ENCODE measurements around the gene ZFP64. TPM values are rescaled to one million over a fixed set of nuclear protein-coding genes. Genes with fewer than 3 reads are reported as not detected.
"Not testable (repeated sequence)": the region's sequence is repeated elsewhere in the genome, so short reads cannot be mapped to it uniquely, and the experiment has no call there.

The ZFP64 gene
- total RNA-seq, 2 donors from 2014 or later = 17.3 to 19.1 TPM

- Histone ChIP-seq H3K9ac (ENCODE audit: low read depth in 2 of 2, low read length in 2 of 2) (no peak overlapping the region), H3K4me1 (no peaks in the 10 kb centered on the region), H3K27ac (no peak overlapping the region), H3K9me3 (no peaks in the 10 kb centered on the region), H3K4me3 (no peak overlapping the region), H3K27me3 (no peaks in the 10 kb centered on the region), H3K36me3 (no peaks in the 10 kb centered on the region)
- intact Hi-C loops (cut with DNase I) = no loop called here
- DNase-seq = no peak
- TF ChIP-seq CTCF (IDR thresholded peaks at IDR 0.05) = no peak
These were observed 48.8 kb downstream of the ZFP64 start for GRCh38 chr20:52142757-52143156.

- TF ChIP-seq CTCF (IDR thresholded peaks at IDR 0.05) = no peak
- H3K4me3 ChIP-seq = no peak overlapping the region
- DNase-seq = no peak
- no peak overlapping the region for H3K9ac ChIP-seq (ENCODE audit: low read depth in 2 of 2, low read length in 2 of 2)
- no peak overlapping the region for H3K27ac ChIP-seq
- H3K9me3 ChIP-seq = no peaks in the 10 kb centered on the region
- H3K27me3 ChIP-seq = no peaks in the 10 kb centered on the region
- H3K4me1 ChIP-seq = no peaks in the 10 kb centered on the region
- intact Hi-C loops (cut with DNase I) = no loop called here
- no peaks in the 10 kb centered on the region for H3K36me3 ChIP-seq
These were observed 51.6 kb downstream of the ZFP64 start for GRCh38 chr20:52139986-52140385.

- no peaks in the 10 kb centered on the region for H3K36me3 ChIP-seq
- no peaks in the 10 kb centered on the region for H3K9me3 ChIP-seq
- no peaks in the 10 kb centered on the region for H3K4me1 ChIP-seq
- no peak for DNase-seq
- no peak overlapping the region for H3K4me3 ChIP-seq
- TF ChIP-seq CTCF (IDR thresholded peaks at IDR 0.05) = no peak
- intact Hi-C loops (cut with DNase I) = no loop called here
- no peaks in the 10 kb centered on the region for H3K27me3 ChIP-seq
- no peak overlapping the region for H3K9ac ChIP-seq (ENCODE audit: low read depth in 2 of 2, low read length in 2 of 2)
- no peak overlapping the region for H3K27ac ChIP-seq
These were observed 53.7 kb downstream of the ZFP64 start for GRCh38 chr20:52137850-52138249.

GRCh38 chr20:52133714-52134113 lies 57.9 kb downstream of the ZFP64 start:
- H3K9me3 ChIP-seq; intact Hi-C loops (cut with DNase I); H3K4me1 ChIP-seq; H3K27ac ChIP-seq; H3K27me3 ChIP-seq; DNase-seq; H3K36me3 ChIP-seq; H3K4me3 ChIP-seq; H3K9ac ChIP-seq (ENCODE audit: low read depth in 2 of 2, low read length in 2 of 2): not testable (repeated sequence)

- Histone ChIP-seq H3K27me3 (no peaks in the 10 kb centered on the region), H3K36me3 (no peaks in the 10 kb centered on the region), H3K9me3 (no peaks in the 10 kb centered on the region), H3K4me3 (no peak overlapping the region), H3K9ac (ENCODE audit: low read depth in 2 of 2, low read length in 2 of 2) (no peak overlapping the region), H3K4me1 (no peaks in the 10 kb centered on the region), H3K27ac (no peak overlapping the region)
- DNase-seq = no peak
- intact Hi-C loops (cut with DNase I) = no loop called here
- TF ChIP-seq CTCF (IDR thresholded peaks at IDR 0.05) = no peak
These were observed 59.2 kb downstream of the ZFP64 start for GRCh38 chr20:52132337-52132736.

- no peak for DNase-seq
- H3K4me3 ChIP-seq = no peak overlapping the region
- no peak overlapping the region for H3K27ac ChIP-seq
- H3K36me3 ChIP-seq = no peaks in the 10 kb centered on the region
- H3K4me1 ChIP-seq = no peaks in the 10 kb centered on the region
- H3K9me3 ChIP-seq = no peaks in the 10 kb centered on the region
- intact Hi-C loops (cut with DNase I) = no loop called here
- no peak for TF ChIP-seq CTCF (IDR thresholded peaks at IDR 0.05)
- H3K9ac ChIP-seq (ENCODE audit: low read depth in 2 of 2, low read length in 2 of 2) = no peak overlapping the region
- no peaks in the 10 kb centered on the region for H3K27me3 ChIP-seq
These were observed 60.4 kb downstream of the ZFP64 start for GRCh38 chr20:52131048-52131643.
